Panc1 (cell line): ENCODE results near the gene LRRC1.

Experiments used
- POLR2AphosphoS5 ChIP-seq: IDR thresholded peaks from 2 replicates; pipeline ENCODE4 v1.6.1; 2012; ENCODE audit warnings: mild to moderate bottlenecking, low read depth, low read length, moderate library complexity
- TCF7L2 ChIP-seq: IDR thresholded peaks from 2 replicates; pipeline ENCODE4 v1.6.1; 2011; ENCODE audit warnings: mild to moderate bottlenecking, low read depth, low read length, inconsistent platforms
- TF ChIP-seq, protein P1 (sequence below): fragments of 450-650 bp; IDR thresholded peaks from 2 replicates; pipeline ENCODE4 v1.5.1; 2017; ENCODE audit warnings: mild to moderate bottlenecking
- TF ChIP-seq, protein P2 (sequence below), 2 experiments: IDR thresholded peaks; 2 replicates each; pipeline ENCODE4 v1.6.1; 2011 to 2012; ENCODE audit warnings: low read depth in 2 of 2, control low read depth in 1 of 2, low read length in 1 of 2, mild to moderate bottlenecking in 1 of 2, moderate library complexity in 1 of 2; ENCODE audit not compliant: insufficient read depth in 1 of 2

DNA sequence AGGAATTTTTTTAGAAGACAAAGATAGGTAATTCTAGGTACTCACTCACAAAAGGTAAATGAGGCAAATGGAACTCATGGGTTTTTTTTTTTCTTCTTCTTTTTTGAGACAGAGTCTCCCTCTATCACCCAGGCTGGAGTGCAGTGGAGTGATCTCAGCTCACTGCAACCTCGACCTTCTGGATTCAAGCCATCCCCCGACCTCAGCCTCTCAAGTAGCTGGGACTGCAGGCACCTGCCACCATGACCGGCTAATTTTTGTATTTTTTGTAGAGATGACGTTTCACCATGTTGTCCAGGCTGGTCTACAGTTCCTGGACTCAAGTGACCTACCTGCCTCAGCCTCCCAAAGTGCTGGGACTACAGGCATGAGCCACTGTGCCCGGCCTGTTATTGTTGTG, 126.1 kb downstream of the LRRC1 start:
- TF ChIP-seq, protein P1, sequence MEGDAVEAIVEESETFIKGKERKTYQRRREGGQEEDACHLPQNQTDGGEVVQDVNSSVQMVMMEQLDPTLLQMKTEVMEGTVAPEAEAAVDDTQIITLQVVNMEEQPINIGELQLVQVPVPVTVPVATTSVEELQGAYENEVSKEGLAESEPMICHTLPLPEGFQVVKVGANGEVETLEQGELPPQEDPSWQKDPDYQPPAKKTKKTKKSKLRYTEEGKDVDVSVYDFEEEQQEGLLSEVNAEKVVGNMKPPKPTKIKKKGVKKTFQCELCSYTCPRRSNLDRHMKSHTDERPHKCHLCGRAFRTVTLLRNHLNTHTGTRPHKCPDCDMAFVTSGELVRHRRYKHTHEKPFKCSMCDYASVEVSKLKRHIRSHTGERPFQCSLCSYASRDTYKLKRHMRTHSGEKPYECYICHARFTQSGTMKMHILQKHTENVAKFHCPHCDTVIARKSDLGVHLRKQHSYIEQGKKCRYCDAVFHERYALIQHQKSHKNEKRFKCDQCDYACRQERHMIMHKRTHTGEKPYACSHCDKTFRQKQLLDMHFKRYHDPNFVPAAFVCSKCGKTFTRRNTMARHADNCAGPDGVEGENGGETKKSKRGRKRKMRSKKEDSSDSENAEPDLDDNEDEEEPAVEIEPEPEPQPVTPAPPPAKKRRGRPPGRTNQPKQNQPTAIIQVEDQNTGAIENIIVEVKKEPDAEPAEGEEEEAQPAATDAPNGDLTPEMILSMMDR = no peak
- TF ChIP-seq POLR2AphosphoS5 (no peak), TCF7L2 (no peak)
- TF ChIP-seq, protein P2, sequence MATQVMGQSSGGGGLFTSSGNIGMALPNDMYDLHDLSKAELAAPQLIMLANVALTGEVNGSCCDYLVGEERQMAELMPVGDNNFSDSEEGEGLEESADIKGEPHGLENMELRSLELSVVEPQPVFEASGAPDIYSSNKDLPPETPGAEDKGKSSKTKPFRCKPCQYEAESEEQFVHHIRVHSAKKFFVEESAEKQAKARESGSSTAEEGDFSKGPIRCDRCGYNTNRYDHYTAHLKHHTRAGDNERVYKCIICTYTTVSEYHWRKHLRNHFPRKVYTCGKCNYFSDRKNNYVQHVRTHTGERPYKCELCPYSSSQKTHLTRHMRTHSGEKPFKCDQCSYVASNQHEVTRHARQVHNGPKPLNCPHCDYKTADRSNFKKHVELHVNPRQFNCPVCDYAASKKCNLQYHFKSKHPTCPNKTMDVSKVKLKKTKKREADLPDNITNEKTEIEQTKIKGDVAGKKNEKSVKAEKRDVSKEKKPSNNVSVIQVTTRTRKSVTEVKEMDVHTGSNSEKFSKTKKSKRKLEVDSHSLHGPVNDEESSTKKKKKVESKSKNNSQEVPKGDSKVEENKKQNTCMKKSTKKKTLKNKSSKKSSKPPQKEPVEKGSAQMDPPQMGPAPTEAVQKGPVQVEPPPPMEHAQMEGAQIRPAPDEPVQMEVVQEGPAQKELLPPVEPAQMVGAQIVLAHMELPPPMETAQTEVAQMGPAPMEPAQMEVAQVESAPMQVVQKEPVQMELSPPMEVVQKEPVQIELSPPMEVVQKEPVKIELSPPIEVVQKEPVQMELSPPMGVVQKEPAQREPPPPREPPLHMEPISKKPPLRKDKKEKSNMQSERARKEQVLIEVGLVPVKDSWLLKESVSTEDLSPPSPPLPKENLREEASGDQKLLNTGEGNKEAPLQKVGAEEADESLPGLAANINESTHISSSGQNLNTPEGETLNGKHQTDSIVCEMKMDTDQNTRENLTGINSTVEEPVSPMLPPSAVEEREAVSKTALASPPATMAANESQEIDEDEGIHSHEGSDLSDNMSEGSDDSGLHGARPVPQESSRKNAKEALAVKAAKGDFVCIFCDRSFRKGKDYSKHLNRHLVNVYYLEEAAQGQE (IDR thresholded peaks at IDR 0.05; ENCODE audit: insufficient read depth in 1 of 2, low read depth in 2 of 2, low read length in 1 of 2) = no peak
